Measurements from ENCODE around the gene SLC26A4.

SLC26A4 gene

GRCh38 chr7:107701191-107701590, 40.6 kb downstream of the SLC26A4 start:
- H3K27ac Mint-ChIP-seq = no peak overlapping the region
- peaks cover 9% of the 10 kb centered on the region for H3K4me1 Mint-ChIP-seq
- no peaks in the 10 kb centered on the region for H3K9me3 Mint-ChIP-seq
- H3K36me3 Mint-ChIP-seq = no peaks in the 10 kb centered on the region
- H3K27me3 Mint-ChIP-seq = peaks cover 1% of the 10 kb centered on the region
- H3K4me3 Mint-ChIP-seq = no peak overlapping the region

GRCh38 chr7:107703219-107703618, 42.6 kb downstream of the SLC26A4 start:
- Mint-ChIP-seq H3K36me3 (no peaks in the 10 kb centered on the region), H3K4me3 (no peak overlapping the region), H3K27me3 (peaks cover 1% of the 10 kb centered on the region), H3K9me3 (no peaks in the 10 kb centered on the region), H3K27ac (no peak overlapping the region), H3K4me1 (peaks cover 9% of the 10 kb centered on the region)

GRCh38 chr7:107703872-107704271, 43.2 kb downstream of the SLC26A4 start:
- H3K36me3 Mint-ChIP-seq = no peaks in the 10 kb centered on the region
- H3K9me3 Mint-ChIP-seq = no peaks in the 10 kb centered on the region
- H3K27me3 Mint-ChIP-seq = peaks cover 1% of the 10 kb centered on the region
- H3K4me3 Mint-ChIP-seq = no peak overlapping the region
- peaks cover 9% of the 10 kb centered on the region for H3K4me1 Mint-ChIP-seq
- no peak overlapping the region for H3K27ac Mint-ChIP-seq

GRCh38 chr7:107708956-107709355, 48.3 kb downstream of the SLC26A4 start:
- Mint-ChIP-seq H3K4me3 (no peak overlapping the region), H3K36me3 (no peaks in the 10 kb centered on the region), H3K4me1 (no peaks in the 10 kb centered on the region), H3K27ac (no peak overlapping the region), H3K27me3 (no peaks in the 10 kb centered on the region), H3K9me3 (no peaks in the 10 kb centered on the region)

GRCh38 chr7:107711301-107711700, 50.7 kb downstream of the SLC26A4 start:
- Mint-ChIP-seq H3K4me1 (no peaks in the 10 kb centered on the region), H3K27ac (no peak overlapping the region), H3K4me3 (no peak overlapping the region), H3K36me3 (no peaks in the 10 kb centered on the region), H3K27me3 (no peaks in the 10 kb centered on the region), H3K9me3 (no peaks in the 10 kb centered on the region)

GRCh38 chr7:107712025-107712424, 51.4 kb downstream of the SLC26A4 start:
- H3K36me3 Mint-ChIP-seq = no peaks in the 10 kb centered on the region
- no peak overlapping the region for H3K27ac Mint-ChIP-seq
- no peak overlapping the region for H3K4me3 Mint-ChIP-seq
- no peaks in the 10 kb centered on the region for H3K9me3 Mint-ChIP-seq
- no peaks in the 10 kb centered on the region for H3K27me3 Mint-ChIP-seq
- H3K4me1 Mint-ChIP-seq = no peaks in the 10 kb centered on the region

- Mint-ChIP-seq H3K36me3 (no peaks in the 10 kb centered on the region), H3K27me3 (no peaks in the 10 kb centered on the region), H3K4me3 (no peak overlapping the region), H3K4me1 (no peaks in the 10 kb centered on the region), H3K27ac (no peak overlapping the region), H3K9me3 (no peaks in the 10 kb centered on the region)
Measured at GRCh38 chr7:107712896-107713295, 52.3 kb downstream of the SLC26A4 start.

GRCh38 chr7:107715531-107715930, 54.9 kb downstream of the SLC26A4 start:
- Mint-ChIP-seq H3K4me3 (no peak overlapping the region), H3K27me3 (no peaks in the 10 kb centered on the region), H3K27ac (no peak overlapping the region), H3K9me3 (no peaks in the 10 kb centered on the region), H3K4me1 (no peaks in the 10 kb centered on the region), H3K36me3 (no peaks in the 10 kb centered on the region)

- Mint-ChIP-seq H3K4me1 (no peaks in the 10 kb centered on the region), H3K9me3 (no peaks in the 10 kb centered on the region), H3K36me3 (no peaks in the 10 kb centered on the region), H3K27ac (no peak overlapping the region), H3K4me3 (no peak overlapping the region), H3K27me3 (no peaks in the 10 kb centered on the region)
Measured at GRCh38 chr7:107718456-107719193, 58.0 kb downstream of the SLC26A4 start.

GRCh38 chr7:107721286-107721685, 60.7 kb downstream of the SLC26A4 start:
- no peaks in the 10 kb centered on the region for H3K27me3 Mint-ChIP-seq
- no peaks in the 10 kb centered on the region for H3K36me3 Mint-ChIP-seq
- H3K27ac Mint-ChIP-seq = no peak overlapping the region
- H3K4me1 Mint-ChIP-seq = no peaks in the 10 kb centered on the region
- H3K9me3 Mint-ChIP-seq = no peaks in the 10 kb centered on the region
- no peak overlapping the region for H3K4me3 Mint-ChIP-seq

- Mint-ChIP-seq H3K9me3 (no peaks in the 10 kb centered on the region), H3K4me3 (no peak overlapping the region), H3K27me3 (peaks cover 8% of the 10 kb centered on the region), H3K27ac (no peak overlapping the region), H3K36me3 (no peaks in the 10 kb centered on the region), H3K4me1 (no peaks in the 10 kb centered on the region)
Measured at GRCh38 chr7:107723255-107723654, 62.6 kb downstream of the SLC26A4 start.

GRCh38 chr7:107725138-107725740, 64.6 kb downstream of the SLC26A4 start:
- H3K4me1 Mint-ChIP-seq = no peaks in the 10 kb centered on the region
- no peak overlapping the region for H3K27ac Mint-ChIP-seq
- H3K27me3 Mint-ChIP-seq = peaks cover 8% of the 10 kb centered on the region
- no peak overlapping the region for H3K4me3 Mint-ChIP-seq
- H3K36me3 Mint-ChIP-seq = no peaks in the 10 kb centered on the region
- H3K9me3 Mint-ChIP-seq = no peaks in the 10 kb centered on the region

GRCh38 chr7:107726356-107727130, 65.9 kb downstream of the SLC26A4 start:
- peaks cover 8% of the 10 kb centered on the region for H3K27me3 Mint-ChIP-seq
- H3K27ac Mint-ChIP-seq = no peak overlapping the region
- H3K4me1 Mint-ChIP-seq = no peaks in the 10 kb centered on the region
- no peak overlapping the region for H3K4me3 Mint-ChIP-seq
- H3K36me3 Mint-ChIP-seq = no peaks in the 10 kb centered on the region
- H3K9me3 Mint-ChIP-seq = no peaks in the 10 kb centered on the region

GRCh38 chr7:107728276-107728675, 67.6 kb downstream of the SLC26A4 start:
- Mint-ChIP-seq H3K4me3 (no peak overlapping the region), H3K4me1 (no peaks in the 10 kb centered on the region), H3K27ac (no peak overlapping the region), H3K27me3 (peaks cover 8% of the 10 kb centered on the region), H3K9me3 (no peaks in the 10 kb centered on the region), H3K36me3 (no peaks in the 10 kb centered on the region)

GRCh38 chr7:107742678-107743566, 82.3 kb downstream of the SLC26A4 start:
- Mint-ChIP-seq H3K27ac (peak overlapping the region; percentile 99), H3K36me3 (peaks cover 2% of the 10 kb centered on the region), H3K9me3 (no peaks in the 10 kb centered on the region), H3K4me3 (peak overlapping the region; percentile 97), H3K4me1 (peaks cover 43% of the 10 kb centered on the region), H3K27me3 (no peaks in the 10 kb centered on the region)

All from activated naive CD4-positive, alpha-beta T cell treated with anti-CD3 and anti-CD28 coated beads, Interleukin-2, amount 50 U/mL, for 24 hours (primary cell).